ENCODE results near the gene CDYL.

The CDYL gene

GRCh38 chr6:4790158-4790899 lies 14.1 kb downstream of the CDYL start:
- DNase-seq (ENCODE audit: insufficient read length) (no peak), FAIRE-seq (no peak)
- no peak for TF ChIP-seq POLR2AphosphoS5 (IDR thresholded peaks at IDR 0.05; ENCODE audit: low read depth, low read length)
- no peak for TF ChIP-seq TAF1 (IDR thresholded peaks at IDR 0.05; ENCODE audit: borderline replicate concordance, low read depth, low read length)
- TF ChIP-seq POLR2A (IDR thresholded peaks at IDR 0.05; ENCODE audit: low read depth, low read length) = no peak

GRCh38 chr6:4794140-4794707 lies 18.0 kb downstream of the CDYL start:
- TF ChIP-seq POLR2A (IDR thresholded peaks at IDR 0.05; ENCODE audit: low read depth, low read length) (no peak), POLR2AphosphoS5 (IDR thresholded peaks at IDR 0.05; ENCODE audit: low read depth, low read length) (no peak), TAF1 (IDR thresholded peaks at IDR 0.05; ENCODE audit: borderline replicate concordance, low read depth, low read length) (no peak)
- FAIRE-seq = no peak

GRCh38 chr6:4797587-4797986 lies 21.4 kb downstream of the CDYL start:
- FAIRE-seq = no peak
- TF ChIP-seq TAF1 (IDR thresholded peaks at IDR 0.05; ENCODE audit: borderline replicate concordance, low read depth, low read length) (no peak), POLR2A (IDR thresholded peaks at IDR 0.05; ENCODE audit: low read depth, low read length) (no peak), POLR2AphosphoS5 (IDR thresholded peaks at IDR 0.05; ENCODE audit: low read depth, low read length) (no peak)
- DNase-seq (ENCODE audit: insufficient read length) = no peak

More at GRCh38 chr6:4794140-4794707, 18.0 kb downstream of the CDYL start:
- no peak for DNase-seq (ENCODE audit: insufficient read length)

- TF ChIP-seq TAF1 (IDR thresholded peaks at IDR 0.05; ENCODE audit: borderline replicate concordance, low read depth, low read length) = no peak
- no peak for TF ChIP-seq POLR2A (IDR thresholded peaks at IDR 0.05; ENCODE audit: low read depth, low read length)
- TF ChIP-seq POLR2AphosphoS5 (IDR thresholded peaks at IDR 0.05; ENCODE audit: low read depth, low read length) = no peak
- DNase-seq (ENCODE audit: insufficient read length) = no peak
Observed at GRCh38 chr6:4799912-4800311, 23.7 kb downstream of the CDYL start.

GRCh38 chr6:4800662-4801061 lies 24.5 kb downstream of the CDYL start:
- FAIRE-seq (peak; percentile 48), DNase-seq (ENCODE audit: insufficient read length) (no peak)
- TF ChIP-seq POLR2AphosphoS5 (IDR thresholded peaks at IDR 0.05; ENCODE audit: low read depth, low read length) (no peak), TAF1 (IDR thresholded peaks at IDR 0.05; ENCODE audit: borderline replicate concordance, low read depth, low read length) (no peak), POLR2A (IDR thresholded peaks at IDR 0.05; ENCODE audit: low read depth, low read length) (no peak)

More at GRCh38 chr6:4799912-4800311, 23.7 kb downstream of the CDYL start:
- FAIRE-seq = no peak

GRCh38 chr6:4801491-4802110 lies 25.4 kb downstream of the CDYL start:
- FAIRE-seq = peak; percentile 80
- no peak for DNase-seq (ENCODE audit: insufficient read length)
- no peak for TF ChIP-seq TAF1 (IDR thresholded peaks at IDR 0.05; ENCODE audit: borderline replicate concordance, low read depth, low read length)
- no peak for TF ChIP-seq POLR2A (IDR thresholded peaks at IDR 0.05; ENCODE audit: low read depth, low read length)
- TF ChIP-seq POLR2AphosphoS5 (IDR thresholded peaks at IDR 0.05; ENCODE audit: low read depth, low read length) = no peak

- FAIRE-seq = peak; percentile 51
- no peak for TF ChIP-seq POLR2A (IDR thresholded peaks at IDR 0.05; ENCODE audit: low read depth, low read length)
- no peak for TF ChIP-seq POLR2AphosphoS5 (IDR thresholded peaks at IDR 0.05; ENCODE audit: low read depth, low read length)
- TF ChIP-seq TAF1 (IDR thresholded peaks at IDR 0.05; ENCODE audit: borderline replicate concordance, low read depth, low read length) = no peak
- DNase-seq (ENCODE audit: insufficient read length) = peak; percentile 39
Observed at GRCh38 chr6:4802312-4802935, 26.2 kb downstream of the CDYL start.

GRCh38 chr6:4803343-4803744 lies 27.1 kb downstream of the CDYL start:
- FAIRE-seq (peak; percentile 27), DNase-seq (ENCODE audit: insufficient read length) (no peak)
- no peak for TF ChIP-seq POLR2A (IDR thresholded peaks at IDR 0.05; ENCODE audit: low read depth, low read length)
- TF ChIP-seq TAF1 (IDR thresholded peaks at IDR 0.05; ENCODE audit: borderline replicate concordance, low read depth, low read length) = no peak
- TF ChIP-seq POLR2AphosphoS5 (IDR thresholded peaks at IDR 0.05; ENCODE audit: low read depth, low read length) = no peak

- no peak for DNase-seq (ENCODE audit: insufficient read length)
Observed at GRCh38 chr6:4804095-4804494, 27.9 kb downstream of the CDYL start.

GRCh38 chr6:4805553-4806336 lies 29.5 kb downstream of the CDYL start:
- FAIRE-seq (no peak), DNase-seq (ENCODE audit: insufficient read length) (no peak)
- TF ChIP-seq POLR2AphosphoS5 (IDR thresholded peaks at IDR 0.05; ENCODE audit: low read depth, low read length) (no peak), TAF1 (IDR thresholded peaks at IDR 0.05; ENCODE audit: borderline replicate concordance, low read depth, low read length) (no peak), POLR2A (IDR thresholded peaks at IDR 0.05; ENCODE audit: low read depth, low read length) (no peak)

More at GRCh38 chr6:4804095-4804494, 27.9 kb downstream of the CDYL start:
- peak; percentile 33 for FAIRE-seq
- TF ChIP-seq POLR2A (IDR thresholded peaks at IDR 0.05; ENCODE audit: low read depth, low read length) = no peak
- no peak for TF ChIP-seq TAF1 (IDR thresholded peaks at IDR 0.05; ENCODE audit: borderline replicate concordance, low read depth, low read length)
- no peak for TF ChIP-seq POLR2AphosphoS5 (IDR thresholded peaks at IDR 0.05; ENCODE audit: low read depth, low read length)

GRCh38 chr6:4806337-4806725 lies 30.1 kb downstream of the CDYL start:
- DNase-seq (ENCODE audit: insufficient read length) (no peak), FAIRE-seq (no peak)

More at GRCh38 chr6:4806337-4806725, 30.1 kb downstream of the CDYL start:
- TF ChIP-seq POLR2A (IDR thresholded peaks at IDR 0.05; ENCODE audit: low read depth, low read length) (no peak), POLR2AphosphoS5 (IDR thresholded peaks at IDR 0.05; ENCODE audit: low read depth, low read length) (no peak), TAF1 (IDR thresholded peaks at IDR 0.05; ENCODE audit: borderline replicate concordance, low read depth, low read length) (no peak)
